OCI-LY1 (cell line): ENCODE data around the gene CCR6.

Experiments used
- CTCF ChIP-seq: fragments of 200-600 bp; sonication (generic), shearing (Covaris generic); IDR thresholded peaks from 2 replicates; pipeline ENCODE4 v1.5.1; 2017; ENCODE audit warnings: mild to moderate bottlenecking, antibody characterized with exemption, low read length, moderate library complexity, mixed read lengths
- EZH2 ChIP-seq: fragments of 200-600 bp; sonication (generic), shearing (Covaris generic); IDR thresholded peaks from 2 replicates; pipeline ENCODE4 v1.8.0; 2017; ENCODE audit warnings: borderline replicate concordance, mixed run types, mild to moderate bottlenecking, antibody characterized with exemption, low read length, moderate library complexity, mixed read lengths

- TF ChIP-seq CTCF (peak; percentile 76), EZH2 (no peak)
Observed at GRCh38 chr6:167141667-167142432, 19.0 kb downstream of the CCR6 start.
